OCI-LY3 (cell line): ENCODE results near the gene PCBP3.

ENCODE experiments used
- EZH2phosphoT487 ChIP-seq: fragments of 200-600 bp; shearing (Covaris generic); IDR thresholded peaks from 2 replicates; pipeline ENCODE4 v1.6.1; 2018; ENCODE audit warnings: antibody characterized with exemption, mixed run types, low read depth
- TF ChIP-seq, protein P1 (sequence below): fragments of 200-600, 300-600 bp; sonication (generic); IDR thresholded peaks from 2 replicates; pipeline ENCODE4 v1.5.1; 2014; ENCODE audit warnings: antibody characterized with exemption, low read length, low read depth

DNA sequence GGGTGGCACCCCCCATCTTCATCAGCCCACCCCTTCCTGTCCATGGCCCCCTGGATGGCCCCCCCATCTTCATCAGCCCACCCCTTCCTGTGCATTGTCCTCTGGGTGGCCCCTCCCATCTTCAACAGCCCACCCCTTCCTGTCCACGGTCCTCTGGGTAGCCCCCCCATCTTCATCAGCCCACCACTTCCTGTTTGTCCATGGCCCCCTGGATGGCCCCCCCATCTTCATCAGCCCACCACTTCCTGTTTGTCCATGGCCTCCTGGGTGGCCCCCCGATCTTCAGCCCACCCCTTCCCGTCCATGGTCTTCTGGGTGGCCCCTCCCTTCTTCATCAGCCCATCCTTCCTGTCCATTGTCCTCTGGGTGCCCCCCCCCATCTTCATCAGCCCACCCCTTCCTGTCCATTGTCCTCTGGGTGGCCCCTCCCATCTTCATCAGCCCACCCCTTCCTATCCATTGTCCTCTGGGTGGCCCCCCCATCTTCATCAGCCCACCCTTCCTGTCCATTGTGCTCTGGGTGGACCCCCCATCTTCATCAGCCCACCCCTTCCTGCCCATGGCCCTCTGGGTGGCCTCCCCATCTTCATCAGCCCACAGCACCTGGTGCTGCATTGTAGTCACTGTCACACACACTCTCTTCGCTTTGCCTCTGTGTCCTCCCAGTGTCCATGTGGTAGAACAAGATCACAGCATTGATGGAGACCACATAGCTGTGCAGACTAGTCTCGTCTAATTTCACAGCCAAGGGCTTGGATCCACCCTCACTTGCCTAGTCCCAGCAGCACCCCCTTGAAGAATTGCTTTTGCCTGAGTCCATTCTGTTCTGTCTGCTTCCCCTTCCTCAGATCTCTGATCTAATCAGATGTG lies 95.9 kb downstream of the PCBP3 start:
- TF ChIP-seq, protein P1, sequence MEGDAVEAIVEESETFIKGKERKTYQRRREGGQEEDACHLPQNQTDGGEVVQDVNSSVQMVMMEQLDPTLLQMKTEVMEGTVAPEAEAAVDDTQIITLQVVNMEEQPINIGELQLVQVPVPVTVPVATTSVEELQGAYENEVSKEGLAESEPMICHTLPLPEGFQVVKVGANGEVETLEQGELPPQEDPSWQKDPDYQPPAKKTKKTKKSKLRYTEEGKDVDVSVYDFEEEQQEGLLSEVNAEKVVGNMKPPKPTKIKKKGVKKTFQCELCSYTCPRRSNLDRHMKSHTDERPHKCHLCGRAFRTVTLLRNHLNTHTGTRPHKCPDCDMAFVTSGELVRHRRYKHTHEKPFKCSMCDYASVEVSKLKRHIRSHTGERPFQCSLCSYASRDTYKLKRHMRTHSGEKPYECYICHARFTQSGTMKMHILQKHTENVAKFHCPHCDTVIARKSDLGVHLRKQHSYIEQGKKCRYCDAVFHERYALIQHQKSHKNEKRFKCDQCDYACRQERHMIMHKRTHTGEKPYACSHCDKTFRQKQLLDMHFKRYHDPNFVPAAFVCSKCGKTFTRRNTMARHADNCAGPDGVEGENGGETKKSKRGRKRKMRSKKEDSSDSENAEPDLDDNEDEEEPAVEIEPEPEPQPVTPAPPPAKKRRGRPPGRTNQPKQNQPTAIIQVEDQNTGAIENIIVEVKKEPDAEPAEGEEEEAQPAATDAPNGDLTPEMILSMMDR, result no peak
- no peak for TF ChIP-seq EZH2phosphoT487
